H9 (cell line): ENCODE measurements around the gene THSD1. TPM values are rescaled to one million over a fixed set of nuclear protein-coding genes. Genes with fewer than 3 reads are reported as not detected.

Experiments used
- DNase-seq: peaks from one replicate; pipeline ENCODE4 v3.0.0-alpha.2; 2017
- H2AFZ ChIP-seq: one replicate; pipeline ENCODE4 v1.6.1; 2013; ENCODE audit warnings: mild to moderate bottlenecking, low read length, control low read depth, moderate library complexity
- H2AK5ac ChIP-seq: 2 replicates; pipeline ENCODE4 v1.6.1; 2013; ENCODE audit warnings: low read length, control low read depth, mixed read lengths; ENCODE audit not compliant: insufficient read length
- H2BK120ac ChIP-seq: one replicate; pipeline ENCODE4 v1.6.1; 2013; ENCODE audit warnings: low read depth, mild to moderate bottlenecking, low read length, control low read depth, inconsistent platforms; ENCODE audit not compliant: poor library complexity, severe bottlenecking
- H2BK12ac ChIP-seq: 2 replicates; pipeline ENCODE4 v1.6.1; 2013; ENCODE audit warnings: low read length, control low read depth, mixed read lengths, low read depth; ENCODE audit not compliant: insufficient read length
- H2BK15ac ChIP-seq: 2 replicates; pipeline ENCODE4 v1.6.1; 2013; ENCODE audit warnings: low read depth, low read length, control low read depth
- H2BK20ac ChIP-seq: one replicate; pipeline ENCODE4 v1.6.1; 2013; ENCODE audit warnings: low read depth, mild to moderate bottlenecking, low read length, control low read depth, inconsistent platforms; ENCODE audit not compliant: poor library complexity, severe bottlenecking
- H2BK5ac ChIP-seq: 2 replicates; pipeline ENCODE4 v1.6.1; 2013; ENCODE audit warnings: low read length, control low read depth, mixed read lengths; ENCODE audit not compliant: insufficient read length
- H3K14ac ChIP-seq: 2 replicates; pipeline ENCODE4 v1.6.1; 2013; ENCODE audit warnings: low read length, control low read depth; ENCODE audit not compliant: insufficient read depth
- H3K18ac ChIP-seq: 2 replicates; pipeline ENCODE4 v1.6.1; 2013; ENCODE audit warnings: low read depth, mild to moderate bottlenecking, mixed read lengths, low read length, control low read depth; ENCODE audit not compliant: insufficient read length
- H3K23ac ChIP-seq: 2 replicates; pipeline ENCODE4 v1.6.1; 2013; ENCODE audit warnings: low read length, control low read depth, mixed read lengths, low read depth; ENCODE audit not compliant: insufficient read length
- H3K23me2 ChIP-seq: 2 replicates; pipeline ENCODE4 v1.6.1; 2013; ENCODE audit warnings: low read depth, mild to moderate bottlenecking, mixed read lengths, low read length, control low read depth; ENCODE audit not compliant: insufficient read length, poor library complexity, severe bottlenecking
- H3K27ac ChIP-seq: 2 replicates; pipeline ENCODE4 v1.5.1; 2013; ENCODE audit warnings: low read length, control low read depth, mixed read lengths, low read depth; ENCODE audit not compliant: insufficient read length
- H3K27me3 ChIP-seq: 2 replicates; pipeline ENCODE4 v1.6.1; 2013; ENCODE audit warnings: low read length, control low read depth, inconsistent platforms; ENCODE audit not compliant: insufficient read depth
- H3K4ac ChIP-seq: 2 replicates; pipeline ENCODE4 v1.6.1; 2013; ENCODE audit warnings: low read depth, mild to moderate bottlenecking, control low read depth, inconsistent platforms, low read length, moderate library complexity
- H3K4me1 ChIP-seq: 2 replicates; pipeline ENCODE4 v1.6.1; 2013; ENCODE audit warnings: low read length, control low read depth, inconsistent platforms; ENCODE audit not compliant: insufficient read depth
- H3K4me2 ChIP-seq: 2 replicates; pipeline ENCODE4 v1.6.1; 2013; ENCODE audit warnings: low read length, control low read depth, mixed read lengths; ENCODE audit not compliant: insufficient read length, insufficient read depth
- H3K56ac ChIP-seq: 2 replicates; pipeline ENCODE4 v1.6.1; 2013; ENCODE audit warnings: low read depth, mild to moderate bottlenecking, mixed read lengths, low read length, control low read depth; ENCODE audit not compliant: insufficient read length
- H3K79me1 ChIP-seq: 2 replicates; pipeline ENCODE4 v1.6.1; 2013; ENCODE audit warnings: low read depth, mild to moderate bottlenecking, moderate library complexity, low read length, control low read depth, inconsistent platforms; ENCODE audit not compliant: insufficient read depth, poor library complexity, severe bottlenecking
- H3K79me2 ChIP-seq: 2 replicates; pipeline ENCODE4 v1.6.1; 2013; ENCODE audit warnings: low read length, control low read depth, inconsistent platforms; ENCODE audit not compliant: insufficient read depth
- H3K9ac ChIP-seq: 2 replicates; pipeline ENCODE4 v1.6.1; 2013; ENCODE audit warnings: low read length, control low read depth, mixed read lengths; ENCODE audit not compliant: insufficient read length; ENCODE audit errors: extremely low read depth
- H3K9me3 ChIP-seq: one replicate; pipeline ENCODE4 v1.6.1; 2013; ENCODE audit warnings: low read depth, low read length, inconsistent platforms; ENCODE audit not compliant: control insufficient read depth
- H3T11ph ChIP-seq: one replicate; pipeline ENCODE4 v1.6.1; 2013; ENCODE audit warnings: mild to moderate bottlenecking, low read length, control low read depth, inconsistent platforms
- H4K20me1 ChIP-seq: one replicate; pipeline ENCODE4 v1.6.1; 2013; ENCODE audit not compliant: control insufficient read depth, insufficient read length, insufficient read depth
- H4K5ac ChIP-seq: 2 replicates; pipeline ENCODE4 v1.6.1; 2013; ENCODE audit warnings: low read depth, mild to moderate bottlenecking, mixed read lengths, low read length, control low read depth; ENCODE audit not compliant: insufficient read length
- H4K8ac ChIP-seq: replicated peaks from 2 replicates; pipeline ENCODE4 v1.6.1; 2013; ENCODE audit warnings: low read length, control low read depth, mixed read lengths, low read depth; ENCODE audit not compliant: insufficient read length
- H4K91ac ChIP-seq: 2 replicates; pipeline ENCODE4 v1.6.1; 2013; ENCODE audit warnings: low read depth, mild to moderate bottlenecking, moderate library complexity, mixed read lengths, low read length, control low read depth; ENCODE audit not compliant: insufficient read length
- H3K27ac Mint-ChIP-seq, 3 experiments: 2 replicates in 2 of 3; 3 replicates in 1 of 3; pipeline ENCODE4 v1.8.0; 2020 to 2021; ENCODE audit warnings: mixed read lengths in 3 of 3, mild to moderate bottlenecking in 1 of 3, moderate library complexity in 1 of 3
- H3K27me3 Mint-ChIP-seq: 2 replicates; pipeline ENCODE4 v1.8.0; 2021; ENCODE audit warnings: low read depth, mild to moderate bottlenecking, moderate library complexity, mixed read lengths
- H3K36me3 Mint-ChIP-seq, 3 experiments: 2 replicates in 2 of 3; 3 replicates in 1 of 3; pipeline ENCODE4 v1.8.0; 2020 to 2021; ENCODE audit warnings: low read depth in 3 of 3, mixed read lengths in 3 of 3; ENCODE audit not compliant: insufficient read depth in 1 of 3
- H3K4me1 Mint-ChIP-seq, 2 experiments: 2 replicates each; pipeline ENCODE4 v1.8.0; 2020; ENCODE audit warnings: mixed read lengths in 2 of 2
- H3K4me3 Mint-ChIP-seq, 2 experiments: 2 replicates in 1 of 2; 3 replicates in 1 of 2; pipeline ENCODE4 v1.8.0; 2020 to 2021; ENCODE audit warnings: mild to moderate bottlenecking in 2 of 2, mixed read lengths in 2 of 2, moderate library complexity in 1 of 2
- H3K9me3 Mint-ChIP-seq, 2 experiments: 2 replicates in 1 of 2; 3 replicates in 1 of 2; pipeline ENCODE4 v1.8.0; 2020; ENCODE audit warnings: mild to moderate bottlenecking in 2 of 2, mixed read lengths in 2 of 2, moderate library complexity in 1 of 2
- CTCF ChIP-seq: fragments of 200-600 bp; sonication (generic); conservative IDR thresholded peaks from 3 replicates; pipeline ENCODE4 v1.8.0; 2021; ENCODE audit warnings: antibody characterized with exemption, mild to moderate bottlenecking
- WGBS: extraction: QIAGEN DNeasy Blood & Tissue Kit; methylation state at CpG from one replicate; pipeline ENCODE4 v1.1.7; 2013; ENCODE audit warnings: missing lambda C conversion rate, low lambda C conversion rate, mixed read lengths; ENCODE audit not compliant: insufficient read length; ENCODE audit errors: extremely low coverage; 5-methylcytosine and 5-hydroxymethylcytosine counted together
- total RNA-seq: library from RNA; stranded (reverse); gene quantifications from 2 replicates; pipeline ENCODE4 v1.2.1, GENCODE V29; 2021

The THSD1 gene
- total RNA-seq, 1 experiment from 2014 or later: 0.22 TPM

GRCh38 chr13:52451135-52451804 is 45.3 kb upstream of the THSD1 start:
- Histone ChIP-seq H3K4me2 (no peak overlapping the region), H2BK20ac (no peak overlapping the region), H2BK120ac (no peak overlapping the region), H3K79me2 (peaks cover 15% of the 10 kb centered on the region; the same call in 1 of the 2 replicates), H3K9me3 (no peaks in the 10 kb centered on the region), H2BK12ac (no peak overlapping the region), H3K14ac (no peak overlapping the region), H4K20me1 (no peaks in the 10 kb centered on the region), H3K23me2 (peaks cover 10% of the 10 kb centered on the region), H3K9ac (no peak overlapping the region), H4K5ac (no peak overlapping the region), H4K8ac (no peak overlapping the region), H3K4me1 (no peaks in the 10 kb centered on the region; the same call in 1 of the 2 replicates), H3K18ac (no peak overlapping the region), H2BK5ac (no peak overlapping the region), H2AFZ (no peak overlapping the region), H3K4ac (no peak overlapping the region), H3K27ac (no peak overlapping the region), H3T11ph (no peak overlapping the region), H2BK15ac (no peak overlapping the region), H3K27me3 (no peaks in the 10 kb centered on the region), H3K56ac (no peak overlapping the region), H2AK5ac (no peak overlapping the region), H3K23ac (no peak overlapping the region), H3K79me1 (no peaks in the 10 kb centered on the region), H4K91ac (no peak overlapping the region)
- peak overlapping the region; percentile 76 to 83 for H3K4me3 Mint-ChIP-seq
- WGBS: no CpG with 5 or more reads among the region's 24 CpGs
- H3K27ac Mint-ChIP-seq: no peak overlapping the region
- peaks cover 3 to 5% (median 3%) of the 10 kb centered on the region in 3 experiments; a peak in 6 of 7 replicates for H3K36me3 Mint-ChIP-seq
- peaks cover 27 to 31% of the 10 kb centered on the region in 2 experiments for H3K4me1 Mint-ChIP-seq
- no peaks in the 10 kb centered on the region; the same call in 1 of the 2 replicates for H3K27me3 Mint-ChIP-seq
- DNase-seq: no peak
- no peak for TF ChIP-seq CTCF
- no peaks in the 10 kb centered on the region; a peak in 2 of 5 replicates for H3K9me3 Mint-ChIP-seq
